ENCODE measurements around the gene FBXO46. TPM values are rescaled to one million over a fixed set of nuclear protein-coding genes. Genes with fewer than 3 reads are reported as not detected.

Gene FBXO46
- total RNA-seq, 1 donor from 2014 or later: 16.5 TPM

- Histone ChIP-seq H3K36me3 (no peaks in the 10 kb centered on the region), H3K27ac (peak overlapping the region; percentile 92), H3K4me3 (peak overlapping the region; percentile 69), H3K4me1 (peaks cover 31% of the 10 kb centered on the region), H3K27me3 (no peaks in the 10 kb centered on the region), H3K9me3 (no peaks in the 10 kb centered on the region)
- DNase-seq (peak; percentile 87), ATAC-seq (peak; percentile 0)
- intact Hi-C loops (cut with DNase I): no loop called here
- no peak for TF ChIP-seq CTCF (IDR thresholded peaks at IDR 0.05)
Measured at GRCh38 chr19:45767410-45767880, 36.7 kb upstream of the FBXO46 start.

- peak overlapping the region; percentile 69 for H3K4me3 ChIP-seq
- H3K27ac ChIP-seq: peak overlapping the region; percentile 92
- no peak for TF ChIP-seq CTCF (IDR thresholded peaks at IDR 0.05)
- intact Hi-C loops (cut with DNase I): no loop called here
- H3K36me3 ChIP-seq: no peaks in the 10 kb centered on the region
- H3K9me3 ChIP-seq: no peaks in the 10 kb centered on the region
- ATAC-seq (no peak), DNase-seq (no peak)
- no peaks in the 10 kb centered on the region for H3K27me3 ChIP-seq
- H3K4me1 ChIP-seq: peaks cover 31% of the 10 kb centered on the region
Measured at GRCh38 chr19:45766869-45767346, 36.2 kb upstream of the FBXO46 start.

- Histone ChIP-seq H3K4me1 (peaks cover 30% of the 10 kb centered on the region), H3K4me3 (peak overlapping the region; percentile 69), H3K27me3 (no peaks in the 10 kb centered on the region), H3K27ac (peak overlapping the region; percentile 92), H3K36me3 (no peaks in the 10 kb centered on the region), H3K9me3 (no peaks in the 10 kb centered on the region)
- ATAC-seq (no peak), DNase-seq (no peak)
- intact Hi-C loops (cut with DNase I): no loop called here
- TF ChIP-seq CTCF (IDR thresholded peaks at IDR 0.05): no peak
Measured at GRCh38 chr19:45766296-45766868, 35.7 kb upstream of the FBXO46 start.

- no peak overlapping the region for H3K4me3 ChIP-seq
- peaks cover 25% of the 10 kb centered on the region for H3K4me1 ChIP-seq
- intact Hi-C loops (cut with DNase I): no loop called here
- DNase-seq (no peak), ATAC-seq (no peak)
- no peaks in the 10 kb centered on the region for H3K27me3 ChIP-seq
- H3K27ac ChIP-seq: no peak overlapping the region
- no peaks in the 10 kb centered on the region for H3K36me3 ChIP-seq
- H3K9me3 ChIP-seq: no peaks in the 10 kb centered on the region
- no peak for TF ChIP-seq CTCF (IDR thresholded peaks at IDR 0.05)
Measured at GRCh38 chr19:45765702-45766295, 35.1 kb upstream of the FBXO46 start.

- Histone ChIP-seq H3K4me3 (no peak overlapping the region), H3K27me3 (no peaks in the 10 kb centered on the region), H3K4me1 (peaks cover 24% of the 10 kb centered on the region), H3K9me3 (no peaks in the 10 kb centered on the region), H3K36me3 (no peaks in the 10 kb centered on the region), H3K27ac (no peak overlapping the region)
- no peak for TF ChIP-seq CTCF (IDR thresholded peaks at IDR 0.05)
- intact Hi-C loops (cut with DNase I): no loop called here
- DNase-seq (no peak), ATAC-seq (no peak)
Measured at GRCh38 chr19:45764945-45765701, 34.4 kb upstream of the FBXO46 start.
